PFSK-1 (cell line): ENCODE data around the gene RGS6.

ENCODE experiments used
- FOXP2 ChIP-seq: optimal IDR thresholded peaks from 2 replicates; pipeline ENCODE3; 2011; ENCODE audit warnings: borderline replicate concordance, control low read depth, inconsistent platforms; ENCODE audit not compliant: insufficient read depth; ENCODE audit errors: extremely low read length, extremely low read depth
- POLR2AphosphoS5 ChIP-seq: IDR thresholded peaks from 2 replicates; pipeline ENCODE4 v1.6.1; 2012; ENCODE audit warnings: low read depth, mild to moderate bottlenecking, control low read depth, low read length, moderate library complexity
- REST ChIP-seq, 2 experiments: IDR thresholded peaks; 2 replicates each; pipeline versions ENCODE4 v1.6.1 to v1.8.0; 2011 to 2012; ENCODE audit warnings: low read depth in 2 of 2, low read length in 2 of 2, control low read depth in 1 of 2, inconsistent platforms in 1 of 2, mild to moderate bottlenecking in 1 of 2, moderate library complexity in 1 of 2; ENCODE audit not compliant: insufficient read depth in 1 of 2
- SIN3A ChIP-seq: IDR thresholded peaks from 2 replicates; pipeline ENCODE4 v1.6.1; 2012; ENCODE audit warnings: mild to moderate bottlenecking, low read length, moderate library complexity, borderline replicate concordance; ENCODE audit not compliant: insufficient read depth
- TAF1 ChIP-seq: IDR thresholded peaks from 2 replicates; pipeline ENCODE4 v1.6.1; 2012; ENCODE audit warnings: low read length, control low read depth, borderline replicate concordance; ENCODE audit not compliant: insufficient read depth

The RGS6 gene

GRCh38 chr14:72196237-72197015 lies 264.2 kb downstream of the RGS6 start:
- TF ChIP-seq FOXP2 (no peak), TAF1 (no peak), REST (IDR thresholded peaks at IDR 0.05; ENCODE audit: insufficient read depth in 1 of 2, low read depth in 2 of 2, low read length in 2 of 2) (no peak), SIN3A (no peak)

GRCh38 chr14:72201645-72202044 lies 269.4 kb downstream of the RGS6 start:
- TF ChIP-seq REST (IDR thresholded peaks at IDR 0.05; ENCODE audit: insufficient read depth in 1 of 2, low read depth in 2 of 2, low read length in 2 of 2) (no peak), SIN3A (no peak), FOXP2 (no peak), TAF1 (no peak), POLR2AphosphoS5 (no peak)

- no peak for TF ChIP-seq SIN3A
Observed at GRCh38 chr14:72213424-72213823, 281.2 kb downstream of the RGS6 start.

GRCh38 chr14:72215080-72215479 lies 282.9 kb downstream of the RGS6 start:
- no peak for TF ChIP-seq REST (IDR thresholded peaks at IDR 0.05; ENCODE audit: insufficient read depth in 1 of 2, low read depth in 2 of 2, low read length in 2 of 2)
- TF ChIP-seq FOXP2 = no peak
- no peak for TF ChIP-seq TAF1
- no peak for TF ChIP-seq SIN3A
- TF ChIP-seq POLR2AphosphoS5 = no peak

- TF ChIP-seq SIN3A (no peak), REST (IDR thresholded peaks at IDR 0.05; ENCODE audit: insufficient read depth in 1 of 2, low read depth in 2 of 2, low read length in 2 of 2) (no peak), TAF1 (no peak), FOXP2 (no peak), POLR2AphosphoS5 (no peak)
Observed at GRCh38 chr14:72217135-72217534, 284.9 kb downstream of the RGS6 start.
